Astrocyte (in vitro differentiated cells and primary cell): ENCODE measurements around the gene UGT1A7.

ENCODE experiments used
- CTCF ChIP-seq: IDR thresholded peaks from 2 replicates; pipeline ENCODE4 v1.5.1; 2011; ENCODE audit warnings: low read depth, mild to moderate bottlenecking, inconsistent platforms, low read length, moderate library complexity; ENCODE audit not compliant: insufficient read depth
- EZH2 ChIP-seq: IDR thresholded peaks from 2 replicates; pipeline ENCODE4 v1.6.1; 2012; ENCODE audit warnings: mild to moderate bottlenecking, low read length, inconsistent platforms; ENCODE audit not compliant: insufficient read depth

GRCh38 chr2:233822101-233822771, 140.5 kb downstream of the UGT1A7 start:
- TF ChIP-seq CTCF = no peak
- TF ChIP-seq EZH2 = no peak
